Measurements from ENCODE around the gene ZNF576. TPM values are rescaled to one million over a fixed set of nuclear protein-coding genes. Genes with fewer than 3 reads are reported as not detected.

Gene ZNF576
- total RNA-seq, 2 donors from 2014 or later: 4.6 to 20.2 TPM

DNA sequence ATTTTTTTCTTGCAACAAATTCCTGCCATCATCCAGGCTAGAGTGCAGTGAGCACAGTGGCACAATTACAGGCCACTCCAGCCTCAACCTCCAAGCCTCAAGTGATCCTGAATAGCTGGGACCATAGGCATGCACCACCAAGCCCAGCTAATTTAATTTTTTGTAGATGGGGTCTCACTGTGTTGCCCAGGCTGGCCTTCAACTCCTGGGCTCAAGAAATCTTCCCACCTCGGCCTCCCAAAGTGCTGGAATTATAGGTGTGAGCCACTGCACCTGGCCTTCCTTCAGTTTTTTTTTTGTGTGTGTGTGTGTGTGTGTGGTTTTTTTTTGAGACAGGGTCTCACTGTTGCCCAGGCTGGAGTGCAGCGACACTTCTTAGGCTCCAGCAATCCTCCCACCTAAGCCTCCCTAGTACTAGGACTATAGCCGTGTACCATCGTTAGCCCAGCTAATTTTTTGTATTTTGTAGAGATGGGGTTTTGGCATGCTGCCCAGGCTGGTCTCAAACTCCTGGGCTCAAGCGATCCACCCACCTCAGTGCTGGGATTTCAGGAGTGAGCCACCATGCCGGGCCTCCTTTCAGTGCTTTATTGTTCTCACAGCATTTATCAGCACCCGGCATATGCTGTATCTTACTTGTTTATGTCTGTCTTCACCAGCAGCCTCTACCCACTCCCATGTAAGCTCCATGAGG lies 9.6 kb downstream of the ZNF576 start:
- no peak overlapping the region for H3K4me3 ChIP-seq
- H3K9me3 ChIP-seq: no peaks in the 10 kb centered on the region
- H3K27ac ChIP-seq: no peak overlapping the region
- no peak for DNase-seq (ENCODE audit: low spot score)
- no peaks in the 10 kb centered on the region for H3K4me1 ChIP-seq (ENCODE audit: control insufficient read depth in 1 of 2, low read depth in 2 of 2)
- TF ChIP-seq, protein P1, sequence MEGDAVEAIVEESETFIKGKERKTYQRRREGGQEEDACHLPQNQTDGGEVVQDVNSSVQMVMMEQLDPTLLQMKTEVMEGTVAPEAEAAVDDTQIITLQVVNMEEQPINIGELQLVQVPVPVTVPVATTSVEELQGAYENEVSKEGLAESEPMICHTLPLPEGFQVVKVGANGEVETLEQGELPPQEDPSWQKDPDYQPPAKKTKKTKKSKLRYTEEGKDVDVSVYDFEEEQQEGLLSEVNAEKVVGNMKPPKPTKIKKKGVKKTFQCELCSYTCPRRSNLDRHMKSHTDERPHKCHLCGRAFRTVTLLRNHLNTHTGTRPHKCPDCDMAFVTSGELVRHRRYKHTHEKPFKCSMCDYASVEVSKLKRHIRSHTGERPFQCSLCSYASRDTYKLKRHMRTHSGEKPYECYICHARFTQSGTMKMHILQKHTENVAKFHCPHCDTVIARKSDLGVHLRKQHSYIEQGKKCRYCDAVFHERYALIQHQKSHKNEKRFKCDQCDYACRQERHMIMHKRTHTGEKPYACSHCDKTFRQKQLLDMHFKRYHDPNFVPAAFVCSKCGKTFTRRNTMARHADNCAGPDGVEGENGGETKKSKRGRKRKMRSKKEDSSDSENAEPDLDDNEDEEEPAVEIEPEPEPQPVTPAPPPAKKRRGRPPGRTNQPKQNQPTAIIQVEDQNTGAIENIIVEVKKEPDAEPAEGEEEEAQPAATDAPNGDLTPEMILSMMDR (IDR thresholded peaks at IDR 0.05): no peak
- H3K27me3 ChIP-seq (replicated peaks; ENCODE audit: insufficient read depth): no peaks in the 10 kb centered on the region
- no peak for ATAC-seq (ENCODE audit: insufficient number of reproducible peaks, low FRiP score, low read depth)
- peaks cover 6% of the 10 kb centered on the region for H3K36me3 ChIP-seq

DNA sequence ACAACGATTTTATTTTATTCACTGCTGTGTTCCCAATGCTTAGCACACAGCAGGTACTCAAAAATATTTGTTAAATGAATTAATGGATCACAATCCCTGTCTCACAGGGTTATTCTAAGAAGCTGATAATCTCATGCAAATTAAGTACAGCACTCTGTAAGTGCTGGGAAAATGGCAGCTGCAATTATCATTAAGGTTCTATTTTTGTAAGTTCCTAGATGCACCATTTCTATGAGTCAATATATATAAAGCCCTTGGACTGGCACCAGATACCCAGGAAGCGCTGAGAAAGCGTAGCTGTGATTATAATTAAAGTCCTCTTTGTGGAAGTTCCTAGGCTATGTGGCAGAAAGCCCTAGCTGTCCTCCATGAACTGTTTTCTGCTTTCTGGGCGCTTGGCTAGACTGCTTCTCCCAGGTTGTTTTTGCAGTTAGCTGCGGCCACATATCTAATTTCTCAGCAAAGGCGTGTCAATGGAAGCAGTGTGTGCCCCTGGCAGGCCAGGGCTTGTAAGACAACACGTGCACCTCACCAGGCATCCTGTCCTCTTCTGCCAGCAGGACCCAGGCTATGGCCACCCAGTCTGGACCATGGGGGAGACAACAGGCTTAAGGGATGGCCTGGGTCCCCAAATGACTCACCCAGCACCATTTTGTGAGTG lies 10.3 kb downstream of the ZNF576 start:
- H3K36me3 ChIP-seq: peaks cover 7% of the 10 kb centered on the region
- TF ChIP-seq, protein P1 (IDR thresholded peaks at IDR 0.05): no peak

DNA sequence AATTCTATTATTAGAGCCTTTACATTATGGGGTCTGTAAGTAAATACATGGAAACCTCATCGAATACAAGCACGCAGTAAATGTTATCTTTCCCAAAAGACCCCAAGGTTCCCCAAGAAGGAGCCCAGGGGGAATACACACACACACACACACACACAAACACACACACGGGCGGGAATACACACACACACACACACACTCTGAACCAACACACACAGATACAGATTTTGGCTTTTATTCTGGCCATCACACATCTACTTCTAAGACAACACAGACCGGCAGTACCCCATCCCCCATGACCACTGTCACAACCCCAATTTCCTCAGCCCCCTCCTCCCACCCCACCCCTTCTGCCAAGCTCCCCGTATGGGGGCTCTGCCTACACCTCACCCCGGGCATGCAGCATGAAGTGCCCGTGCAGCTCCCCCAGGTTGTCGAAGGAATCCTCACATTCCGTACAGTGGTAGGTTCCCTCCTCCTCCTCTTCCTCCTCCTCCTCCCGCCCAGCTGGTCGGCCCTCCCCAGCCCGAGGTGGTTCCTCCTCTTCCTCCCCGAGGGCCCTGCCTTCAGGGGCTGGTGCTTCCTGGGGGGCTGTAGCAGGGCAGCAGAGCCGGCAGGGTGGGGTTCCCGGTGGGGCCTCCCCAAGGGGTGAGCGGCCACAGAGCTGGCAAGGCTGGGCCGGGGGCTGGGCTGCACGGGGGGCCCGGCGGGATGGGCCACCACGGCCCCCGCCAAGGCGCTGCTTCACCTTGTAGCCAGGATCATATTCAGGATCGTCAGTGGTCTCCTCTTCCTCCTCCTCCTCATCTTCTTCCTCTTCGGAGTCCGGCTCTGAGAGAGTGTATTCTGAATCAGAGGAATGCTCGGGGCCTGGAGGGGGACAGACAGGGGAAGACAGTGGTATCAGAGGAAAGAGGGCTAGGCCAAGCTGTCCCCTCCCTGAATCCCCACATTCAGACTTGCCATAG lies 11.1 kb downstream of the ZNF576 start:
- Histone ChIP-seq H3K4me1 (ENCODE audit: control insufficient read depth in 1 of 2, low read depth in 2 of 2) (no peaks in the 10 kb centered on the region), H3K27ac (no peak overlapping the region), H3K9me3 (no peaks in the 10 kb centered on the region), H3K27me3 (replicated peaks; ENCODE audit: insufficient read depth) (no peaks in the 10 kb centered on the region), H3K36me3 (peaks cover 9% of the 10 kb centered on the region), H3K4me3 (no peak overlapping the region)
- ATAC-seq (ENCODE audit: insufficient number of reproducible peaks, low FRiP score, low read depth) (no peak), DNase-seq (ENCODE audit: low spot score) (no peak)
- TF ChIP-seq, protein P1 (IDR thresholded peaks at IDR 0.05): no peak

More for the DNA sequence above, 10.3 kb downstream of the ZNF576 start:
- ATAC-seq (ENCODE audit: insufficient number of reproducible peaks, low FRiP score, low read depth) (no peak), DNase-seq (ENCODE audit: low spot score) (no peak)
- H3K9me3 ChIP-seq: no peaks in the 10 kb centered on the region
- no peak overlapping the region for H3K27ac ChIP-seq
- no peak overlapping the region for H3K4me3 ChIP-seq
- no peaks in the 10 kb centered on the region for H3K4me1 ChIP-seq (ENCODE audit: control insufficient read depth in 1 of 2, low read depth in 2 of 2)
- no peaks in the 10 kb centered on the region for H3K27me3 ChIP-seq (replicated peaks; ENCODE audit: insufficient read depth)

DNA sequence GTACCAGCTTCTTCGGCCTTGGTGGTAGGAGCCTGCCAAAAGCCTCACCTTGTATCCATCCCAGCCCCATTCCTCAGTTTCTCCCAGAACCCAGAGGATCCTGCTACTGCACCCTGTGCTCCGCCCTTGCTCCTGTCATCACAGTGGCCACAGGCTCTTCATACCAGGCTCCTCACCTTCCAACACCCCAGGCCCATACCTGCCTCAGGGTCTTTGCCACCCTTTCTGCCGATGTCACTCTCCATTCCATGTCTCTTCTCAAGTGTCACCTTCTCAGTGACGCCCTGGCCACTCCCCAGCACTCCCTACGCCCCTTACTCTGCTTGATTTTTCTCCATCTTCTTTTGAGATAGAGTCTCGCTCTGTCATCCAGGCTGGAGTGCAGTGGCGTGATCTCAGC lies 13.5 kb downstream of the ZNF576 start:
- no peak overlapping the region for H3K4me3 ChIP-seq
- DNase-seq (ENCODE audit: low spot score) (no peak), ATAC-seq (ENCODE audit: insufficient number of reproducible peaks, low FRiP score, low read depth) (no peak)
- H3K36me3 ChIP-seq: peaks cover 17% of the 10 kb centered on the region
- TF ChIP-seq, protein P1 (IDR thresholded peaks at IDR 0.05): no peak
- H3K4me1 ChIP-seq (ENCODE audit: control insufficient read depth in 1 of 2, low read depth in 2 of 2): no peaks in the 10 kb centered on the region
- no peaks in the 10 kb centered on the region for H3K27me3 ChIP-seq (replicated peaks; ENCODE audit: insufficient read depth)
- no peak overlapping the region for H3K27ac ChIP-seq
- no peaks in the 10 kb centered on the region for H3K9me3 ChIP-seq

DNA sequence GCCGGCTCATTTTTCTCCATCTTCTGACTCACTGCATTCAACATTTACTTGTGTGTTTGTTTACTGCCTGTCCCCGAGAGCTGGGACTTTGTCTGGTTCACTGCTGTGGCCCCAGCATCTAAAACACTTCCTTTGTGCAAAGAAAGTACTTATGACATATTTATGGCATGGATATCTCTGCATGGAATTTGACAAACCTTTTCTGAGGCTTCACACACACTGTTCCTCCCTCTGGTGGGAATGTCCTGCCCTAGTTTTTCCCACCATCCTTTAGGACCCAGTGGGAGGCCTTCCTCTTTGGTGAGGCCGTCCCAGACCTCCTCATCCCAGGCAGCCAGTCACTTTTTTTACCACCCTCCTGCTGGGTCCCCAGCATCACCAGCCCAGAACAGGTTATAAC lies 14.1 kb downstream of the ZNF576 start:
- no peak for DNase-seq (ENCODE audit: low spot score)
- Histone ChIP-seq H3K27me3 (replicated peaks; ENCODE audit: insufficient read depth) (no peaks in the 10 kb centered on the region), H3K9me3 (no peaks in the 10 kb centered on the region), H3K36me3 (peaks cover 17% of the 10 kb centered on the region), H3K4me1 (ENCODE audit: control insufficient read depth in 1 of 2, low read depth in 2 of 2) (no peaks in the 10 kb centered on the region), H3K4me3 (no peak overlapping the region), H3K27ac (no peak overlapping the region)
- TF ChIP-seq, protein P1 (IDR thresholded peaks at IDR 0.05): no peak
- ATAC-seq (ENCODE audit: insufficient number of reproducible peaks, low FRiP score, low read depth): no peak

All from thoracic aorta (tissue), 2 donors.